ENCODE measurements around the gene DNAH17. TPM values are rescaled to one million over a fixed set of nuclear protein-coding genes. Genes with fewer than 3 reads are reported as not detected.

Gene DNAH17
- total RNA-seq, 2 donors from 2014 or later = not detected

GRCh38 chr17:78621720-78622490 is 44.7 kb upstream of the DNAH17 start:
- TF ChIP-seq POLR2A (IDR thresholded peaks at IDR 0.05) = no peak
- TF ChIP-seq CTCF (IDR thresholded peaks at IDR 0.05) = no peak
- Histone ChIP-seq H3K36me3 (replicated peaks in 1 of 2; ENCODE audit: insufficient read depth in 1 of 2, low read depth in 2 of 2) (no peaks in the 10 kb centered on the region), H3K27ac (no peak overlapping the region), H3K27me3 (no peaks in the 10 kb centered on the region), H3K9me3 (no peaks in the 10 kb centered on the region), H3K4me3 (no peak overlapping the region), H3K4me1 (no peaks in the 10 kb centered on the region)
- ATAC-seq = no peak
- 81 to 94% methylated on average over 11 to 24 of the region's 26 CpGs for WGBS, 2 donors
- intact Hi-C loops (cut with DNase I) = no loop called here
- no peak for DNase-seq

GRCh38 chr17:78620099-78620498 is 42.9 kb upstream of the DNAH17 start:
- H3K4me3 ChIP-seq = no peak overlapping the region
- no peak for DNase-seq
- intact Hi-C loops (cut with DNase I) = no loop called here
- no peak for ATAC-seq
- TF ChIP-seq CTCF (IDR thresholded peaks at IDR 0.05) (no peak), POLR2A (IDR thresholded peaks at IDR 0.05) (no peak)
- WGBS, 2 donors = 72 to 79% methylated on average over 5 of the region's 5 CpGs
- no peaks in the 10 kb centered on the region for H3K27me3 ChIP-seq
- no peak overlapping the region for H3K27ac ChIP-seq
- no peaks in the 10 kb centered on the region for H3K36me3 ChIP-seq (replicated peaks in 1 of 2; ENCODE audit: insufficient read depth in 1 of 2, low read depth in 2 of 2)
- H3K9me3 ChIP-seq = no peaks in the 10 kb centered on the region
- no peaks in the 10 kb centered on the region for H3K4me1 ChIP-seq

- no peak overlapping the region for H3K27ac ChIP-seq
- H3K4me3 ChIP-seq = no peak overlapping the region
- 81 to 82% methylated on average over 5 of the region's 5 CpGs for WGBS, 2 donors
- H3K36me3 ChIP-seq (replicated peaks in 1 of 2; ENCODE audit: insufficient read depth in 1 of 2, low read depth in 2 of 2) = no peaks in the 10 kb centered on the region
- no peaks in the 10 kb centered on the region for H3K27me3 ChIP-seq
- intact Hi-C loops (cut with DNase I) = no loop called here
- no peak for ATAC-seq
- H3K4me1 ChIP-seq = no peaks in the 10 kb centered on the region
- DNase-seq = no peak
- TF ChIP-seq CTCF (IDR thresholded peaks at IDR 0.05) (no peak), POLR2A (IDR thresholded peaks at IDR 0.05) (no peak)
- no peaks in the 10 kb centered on the region for H3K9me3 ChIP-seq
Measured at GRCh38 chr17:78619334-78619733, 42.1 kb upstream of the DNAH17 start.

GRCh38 chr17:78618264-78619066 is 41.3 kb upstream of the DNAH17 start:
- DNase-seq (peak in 1 of 4 donors; percentile 15), ATAC-seq (peak; percentile 38)
- Histone ChIP-seq H3K4me1 (no peaks in the 10 kb centered on the region), H3K4me3 (no peak overlapping the region), H3K9me3 (no peaks in the 10 kb centered on the region), H3K27me3 (no peaks in the 10 kb centered on the region), H3K27ac (no peak overlapping the region), H3K36me3 (replicated peaks in 1 of 2; ENCODE audit: insufficient read depth in 1 of 2, low read depth in 2 of 2) (no peaks in the 10 kb centered on the region)
- intact Hi-C loops (cut with DNase I) = no loop called here
- no peak for TF ChIP-seq POLR2A (IDR thresholded peaks at IDR 0.05)
- TF ChIP-seq CTCF (IDR thresholded peaks at IDR 0.05) = no peak
- WGBS, 2 donors = 85 to 87% methylated on average over 19 to 20 of the region's 20 CpGs
